Retinal pigment epithelial cell (primary cell): ENCODE data around the gene ERC2.
"Not testable (repeated sequence)": the region's sequence is repeated elsewhere in the genome, so short reads cannot be mapped to it uniquely, and the experiment has no call there.

Experiments
- DNase-seq: peaks from one replicate; pipeline ENCODE4 v3.0.0-alpha.2; 2010; ENCODE audit warnings: low read depth
- H3K4me3 ChIP-seq: 2 replicates; pipeline ENCODE4 v1.5.1; 2011; ENCODE audit warnings: mild to moderate bottlenecking, low read length, control low read depth, moderate library complexity
- TF ChIP-seq, protein P1 (sequence below): conservative IDR thresholded peaks from 2 replicates; pipeline ENCODE4 v1.5.1; 2011; ENCODE audit warnings: low read depth, low read length, control low read depth, inconsistent platforms

ERC2 gene

GRCh38 chr3:55512571-55513343 lies 955.5 kb downstream of the ERC2 start:
- no peak overlapping the region for H3K4me3 ChIP-seq
- TF ChIP-seq, protein P1, sequence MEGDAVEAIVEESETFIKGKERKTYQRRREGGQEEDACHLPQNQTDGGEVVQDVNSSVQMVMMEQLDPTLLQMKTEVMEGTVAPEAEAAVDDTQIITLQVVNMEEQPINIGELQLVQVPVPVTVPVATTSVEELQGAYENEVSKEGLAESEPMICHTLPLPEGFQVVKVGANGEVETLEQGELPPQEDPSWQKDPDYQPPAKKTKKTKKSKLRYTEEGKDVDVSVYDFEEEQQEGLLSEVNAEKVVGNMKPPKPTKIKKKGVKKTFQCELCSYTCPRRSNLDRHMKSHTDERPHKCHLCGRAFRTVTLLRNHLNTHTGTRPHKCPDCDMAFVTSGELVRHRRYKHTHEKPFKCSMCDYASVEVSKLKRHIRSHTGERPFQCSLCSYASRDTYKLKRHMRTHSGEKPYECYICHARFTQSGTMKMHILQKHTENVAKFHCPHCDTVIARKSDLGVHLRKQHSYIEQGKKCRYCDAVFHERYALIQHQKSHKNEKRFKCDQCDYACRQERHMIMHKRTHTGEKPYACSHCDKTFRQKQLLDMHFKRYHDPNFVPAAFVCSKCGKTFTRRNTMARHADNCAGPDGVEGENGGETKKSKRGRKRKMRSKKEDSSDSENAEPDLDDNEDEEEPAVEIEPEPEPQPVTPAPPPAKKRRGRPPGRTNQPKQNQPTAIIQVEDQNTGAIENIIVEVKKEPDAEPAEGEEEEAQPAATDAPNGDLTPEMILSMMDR: no peak
- DNase-seq: no peak

GRCh38 chr3:55511895-55512570 lies 956.2 kb downstream of the ERC2 start:
- H3K4me3 ChIP-seq: peak overlapping the region; percentile 4
- TF ChIP-seq, protein P1: no peak
- DNase-seq: no peak

GRCh38 chr3:55508335-55508734 lies 959.9 kb downstream of the ERC2 start:
- TF ChIP-seq, protein P1: no peak
- DNase-seq: no peak
- H3K4me3 ChIP-seq: no peak overlapping the region

DNA sequence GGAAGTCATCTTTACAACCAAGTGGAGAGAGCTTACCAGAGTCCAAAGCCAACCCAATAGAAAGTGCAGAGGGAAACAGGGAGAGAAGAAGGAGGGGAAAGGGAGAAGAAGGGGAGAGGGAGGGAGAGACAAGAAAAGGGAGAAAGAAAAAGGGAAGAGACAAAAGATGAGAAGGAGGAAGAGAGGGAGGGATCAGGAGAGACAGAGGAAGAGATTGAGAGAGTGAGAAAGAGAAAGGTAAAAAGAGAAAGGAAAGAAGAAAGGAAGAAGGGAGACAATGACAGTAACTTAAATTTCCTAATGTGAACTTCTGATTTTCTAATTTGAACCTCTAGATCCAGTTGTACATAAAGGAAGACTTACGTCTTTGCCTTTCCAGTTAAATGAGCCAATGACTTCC lies 960.5 kb downstream of the ERC2 start:
- H3K4me3 ChIP-seq: no peak overlapping the region
- no peak for DNase-seq
- TF ChIP-seq, protein P1: no peak

DNA sequence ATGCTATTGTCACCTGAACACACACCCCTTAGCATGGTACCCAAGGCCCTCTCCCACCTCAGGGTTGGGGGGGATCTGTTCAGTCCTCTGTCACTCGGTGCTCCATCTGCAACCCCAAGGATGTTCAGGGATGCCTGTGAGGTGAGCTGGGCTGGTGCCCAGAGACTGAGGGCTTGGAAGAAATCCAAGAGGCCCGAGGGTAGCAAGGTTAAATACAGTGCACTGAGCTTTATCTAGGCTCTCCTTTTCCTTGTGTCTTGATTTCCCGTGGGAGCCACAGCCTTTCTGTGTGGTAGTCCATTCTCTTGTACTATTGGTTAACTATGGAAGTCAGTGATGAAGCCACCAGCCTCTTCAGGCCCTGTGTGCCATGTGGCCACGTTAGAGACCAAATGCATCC lies 962.5 kb downstream of the ERC2 start:
- no peak for DNase-seq
- H3K4me3 ChIP-seq: no peak overlapping the region
- TF ChIP-seq, protein P1: no peak

DNA sequence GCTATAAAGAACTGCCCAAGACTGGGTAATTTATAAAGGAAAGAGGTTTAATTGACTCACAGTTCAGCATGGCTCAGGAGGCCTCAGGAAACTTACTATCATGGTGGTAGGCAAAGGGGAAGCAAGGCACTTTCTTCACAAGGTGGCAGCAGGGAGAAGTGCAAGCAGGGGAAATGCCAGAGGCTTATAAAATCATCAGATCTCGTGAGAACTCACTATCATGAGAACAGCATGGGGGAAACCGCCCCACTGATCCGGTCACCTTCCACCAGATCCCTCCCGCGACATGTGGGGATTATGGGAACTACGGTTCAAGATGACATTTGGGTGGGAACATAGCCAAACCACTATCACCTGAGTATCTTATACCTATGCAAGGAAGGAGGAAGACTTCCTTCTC lies 963.2 kb downstream of the ERC2 start:
- TF ChIP-seq, protein P1: peak; percentile 48
- H3K4me3 ChIP-seq, DNase-seq: not testable (repeated sequence)

GRCh38 chr3:55501905-55502304 lies 966.4 kb downstream of the ERC2 start:
- TF ChIP-seq, protein P1: no peak
- no peak overlapping the region for H3K4me3 ChIP-seq
- no peak for DNase-seq
